Measurements from ENCODE around the gene PSPH. TPM values are rescaled to one million over a fixed set of nuclear protein-coding genes. Genes with fewer than 3 reads are reported as not detected.

Gene PSPH
- 66.4 and 72.3 TPM in 2 replicates for total RNA-seq

GRCh38 chr7:56051339-56052191 is at the start of gene PSPH, which contains the start of gene CCT6A:
Gene PSPH (minus strand): TSS chr7:56051444. CDS start chr7:56021212, 30,232 bp downstream.
Gene CCT6A (plus strand): TSS chr7:56051765. CDS start chr7:56051849, 84 bp downstream.

GRCh38 chr7:56092789-56093531 is 41.7 kb upstream of the PSPH start, which contains the start of gene PHKG1:
Gene PHKG1 (minus strand): TSS chr7:56092952. CDS start chr7:56088941, 4,011 bp downstream.

DNA sequence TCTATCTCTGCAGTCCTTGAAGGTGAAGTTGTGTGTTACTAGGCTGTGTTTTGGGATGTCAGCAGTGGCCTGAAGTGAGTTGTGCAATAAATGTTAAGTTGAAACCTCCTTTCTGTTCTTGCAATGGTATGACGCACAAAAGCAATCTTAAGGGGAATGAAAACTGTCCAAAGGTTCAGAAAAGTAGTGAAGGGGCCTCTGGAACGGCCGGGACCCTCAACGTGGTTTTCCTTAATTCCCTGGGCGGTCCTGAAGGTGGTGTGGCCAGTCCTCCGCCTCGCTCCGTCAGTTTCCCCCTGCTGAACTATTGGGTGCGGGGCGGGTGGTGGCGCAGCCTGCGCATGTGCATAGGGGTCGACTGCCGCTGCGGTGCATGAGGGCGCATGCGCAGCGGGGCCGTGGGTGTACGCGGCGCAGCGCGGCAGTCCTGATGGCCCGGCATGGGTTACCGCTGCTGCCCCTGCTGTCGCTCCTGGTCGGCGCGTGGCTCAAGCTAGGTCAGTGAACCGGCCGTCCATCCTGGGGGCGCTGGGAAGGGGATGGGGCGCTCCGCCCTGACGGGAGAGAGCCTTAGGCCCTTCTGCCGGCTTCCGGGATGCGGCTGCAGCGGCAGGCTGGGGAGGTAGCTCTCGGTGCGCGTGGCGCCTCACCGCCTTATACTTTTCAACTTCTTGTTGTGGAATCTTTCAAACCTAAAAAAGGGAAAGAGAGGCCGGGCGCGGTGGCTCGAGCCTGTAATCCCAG is 12.8 kb upstream of the PSPH start, which contains the start of gene SUMF2:
TSS of gene SUMF2 (plus strand) at position 405 of the 744 bp plus-strand sequence. CDS start at position 431, 26 bp downstream.

DNA sequence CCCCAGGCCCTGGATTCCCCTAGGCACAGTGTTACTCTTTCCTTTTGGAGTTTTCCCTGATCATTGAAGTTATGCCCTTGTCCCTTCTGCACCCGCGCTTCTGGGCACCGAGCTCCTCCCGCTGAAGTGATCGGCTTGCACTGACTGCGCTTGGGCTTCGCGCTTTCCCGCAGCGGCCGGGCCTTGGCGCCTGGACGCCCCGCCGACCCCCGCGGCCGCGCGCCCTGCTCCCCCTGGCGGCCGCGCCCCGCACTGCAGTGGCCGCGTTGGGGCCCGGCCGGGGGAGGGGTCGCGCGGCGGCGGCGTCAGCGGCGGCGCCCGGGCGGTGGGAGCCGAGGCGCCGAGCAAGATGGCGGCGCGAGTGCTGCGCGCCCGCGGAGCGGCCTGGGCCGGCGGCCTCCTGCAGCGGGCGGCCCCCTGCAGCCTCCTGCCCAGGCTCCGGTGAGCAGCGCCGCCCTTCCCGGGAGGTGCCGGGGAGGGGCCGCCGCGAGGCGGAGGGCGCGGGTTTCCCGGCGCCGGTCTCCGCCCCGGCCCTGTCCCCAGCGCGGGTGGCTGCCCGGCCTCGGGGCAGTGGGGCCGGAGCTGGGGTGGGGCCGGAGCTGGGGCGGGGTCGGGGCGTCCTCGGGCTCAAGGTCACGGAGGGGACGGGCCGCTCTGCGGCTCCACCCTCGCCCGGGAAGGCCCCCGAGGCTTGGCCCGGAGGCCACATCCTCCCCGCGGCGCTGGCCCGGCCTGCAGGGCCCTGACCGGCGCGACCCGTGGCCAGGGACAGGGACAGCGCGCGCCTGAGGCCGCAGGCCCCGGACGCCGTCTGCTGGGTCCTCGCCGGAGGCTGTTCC is 86.8 kb downstream of the PSPH start, which contains the start of gene NIPSNAP2:
TSS of gene NIPSNAP2 (plus strand) at position 325 of the 839 bp plus-strand sequence. CDS start at position 350, 25 bp downstream.

Other genes starting within 250 kb of the PSPH start
- gene SEPTIN14, start 188.7 kb downstream of the PSPH start, total RNA-seq: not detected in 2 replicates
- 0.38 and 0.47 TPM in 2 replicates for gene ZNF713, start 164.0 kb downstream of the PSPH start, total RNA-seq
- 11.1 and 15.9 TPM in 2 replicates for gene MRPS17, start 99.6 kb downstream of the PSPH start, total RNA-seq
- 53.3 and 54.4 TPM in 2 replicates for gene NIPSNAP2, start 86.9 kb downstream of the PSPH start, total RNA-seq
- 150 and 262 TPM in 2 replicates for gene CCT6A, start 321 bp upstream of the PSPH start, total RNA-seq
- gene SUMF2, start 12.8 kb upstream of the PSPH start, total RNA-seq: 149 and 155 TPM in 2 replicates
- 0.08 TPM in 1 of 2 replicates, not detected in the other for gene PHKG1, start 41.5 kb upstream of the PSPH start, total RNA-seq
- 754 and 755 TPM in 2 replicates for gene CHCHD2, start 55.0 kb upstream of the PSPH start, total RNA-seq
- not detected in 2 replicates for gene NUPR2, start 65.0 kb upstream of the PSPH start, total RNA-seq